Naive thymus-derived CD8-positive, alpha-beta T cell (primary cell): ENCODE results near the gene MVB12B. TPM values are rescaled to one million over a fixed set of nuclear protein-coding genes. Genes with fewer than 3 reads are reported as not detected.
A peak's percentile ranks its signal among the peaks of the same experiment; 100 is the strongest.

ENCODE experiments used
- ATAC-seq, 2 donors: fragments of 150-1000 bp; cut with Tn5 transposase in 1 of 2; sonication (Bioruptor Pico), chemical (Tn5 transposase) in 1 of 2; 1 replicate in 1 of 2; 2 replicates in 1 of 2; pipeline ENCODE4 v1.10.0; 2021; ENCODE audit warnings: mild to moderate bottlenecking in 2 of 2, moderate library complexity in 2 of 2
- POLR2A ChIA-PET: fragments of 350-600 bp; sonication (Branson Sonifier 250); formaldehyde crosslinking; loops from one replicate; lab custom pipeline; 2021; ENCODE audit warnings: antibody characterized with exemption; lab: Charles Lee
- DNase-seq, 10 donors: peaks; one replicate each; pipeline versions ENCODE4 v3.0.0 to v3.0.0-alpha.2; 2020 to 2022
- H3K27ac Mint-ChIP-seq, 10 donors: one replicate each; pipeline ENCODE4 v1.8.0; 2020 to 2022; ENCODE audit warnings: mild to moderate bottlenecking in 10 of 10, mixed read lengths in 10 of 10, moderate library complexity in 4 of 10, inconsistent platforms in 1 of 10
- H3K27me3 Mint-ChIP-seq, 5 donors: one replicate each; pipeline ENCODE4 v1.8.0; 2021 to 2022; ENCODE audit warnings: mixed read lengths in 5 of 5
- H3K36me3 Mint-ChIP-seq, 3 donors: one replicate each; pipeline ENCODE4 v1.8.0; 2020 to 2022; ENCODE audit warnings: mixed read lengths in 3 of 3, mild to moderate bottlenecking in 2 of 3, inconsistent platforms in 1 of 3
- H3K4me1 Mint-ChIP-seq, 4 donors: one replicate each; pipeline ENCODE4 v1.8.0; 2021 to 2022; ENCODE audit warnings: mixed read lengths in 4 of 4
- H3K4me3 Mint-ChIP-seq, 10 donors: one replicate each; pipeline ENCODE4 v1.8.0; 2020 to 2022; ENCODE audit warnings: mild to moderate bottlenecking in 10 of 10, mixed read lengths in 10 of 10, moderate library complexity in 6 of 10, inconsistent platforms in 1 of 10
- H3K9me3 Mint-ChIP-seq, 9 donors: one replicate each; pipeline ENCODE4 v1.8.0; 2020 to 2022; ENCODE audit warnings: mixed read lengths in 9 of 9, mild to moderate bottlenecking in 3 of 9, inconsistent platforms in 1 of 9, moderate library complexity in 1 of 9
- polyA plus RNA-seq, 3 donors: library from polyadenylated mRNA; unstranded; fragments of 300-500 nt; fragmentation: Illumina TruSeq; gene quantifications; one replicate each; pipeline ENCODE4 v1.2.3, GENCODE V29; 2021
- total RNA-seq, 8 experiments: library from RNA in 2 of 8; stranded (reverse) in 2 of 8; gene quantifications; one replicate each; pipeline ENCODE4 v1.2.3 and lab custom pipeline; 2021 to 2026

The MVB12B gene
- total and polyA plus RNA-seq, 5 experiments from 2014 or later: 7.2 to 28.6 (median 12.5) TPM

- POLR2A ChIA-PET: interaction anchor here (0.8 to 2.0 kb wide), 4 partner anchors 15 to 171 kb away, joined by 3 to 6 read pairs (median 5); no protein-coding TSS in a partner anchor
- peaks cover 0 to 3% (median 0%) of the 10 kb centered on the region in 5 donors for H3K27me3 Mint-ChIP-seq
- no peaks in the 10 kb centered on the region for H3K9me3 Mint-ChIP-seq
- DNase-seq (no peak), ATAC-seq (no peak)
- peaks cover 0 to 22% (median 10%) of the 10 kb centered on the region in 4 donors for H3K4me1 Mint-ChIP-seq
- H3K27ac Mint-ChIP-seq: peak overlapping the region in 2 of 10 donors; percentile 15 to 66
- peaks cover 0 to 6% (median 2%) of the 10 kb centered on the region in 3 donors for H3K36me3 Mint-ChIP-seq
- peak overlapping the region in 2 of 10 donors; percentile 46 to 57 for H3K4me3 Mint-ChIP-seq
These were observed 163.1 kb downstream of the MVB12B start for GRCh38 chr9:126489581-126490213.

- peaks cover 0 to 22% (median 10%) of the 10 kb centered on the region in 4 donors for H3K4me1 Mint-ChIP-seq
- DNase-seq (no peak), ATAC-seq (peak; percentile 42 to 47)
- peak overlapping the region in 4 of 10 donors; percentile 13 to 66 (median 14) for H3K27ac Mint-ChIP-seq
- POLR2A ChIA-PET: interaction anchor here (0.8 to 2.0 kb wide), 7 partner anchors 8 to 172 kb away, joined by 3 to 6 read pairs (median 5); no protein-coding TSS in a partner anchor
- H3K27me3 Mint-ChIP-seq: peaks cover 0 to 3% (median 0%) of the 10 kb centered on the region in 5 donors
- peak overlapping the region in 9 of 10 donors; percentile 21 to 66 (median 48) for H3K4me3 Mint-ChIP-seq
- no peaks in the 10 kb centered on the region for H3K9me3 Mint-ChIP-seq
- peaks cover 0 to 6% (median 2%) of the 10 kb centered on the region in 3 donors for H3K36me3 Mint-ChIP-seq
These were observed 163.6 kb downstream of the MVB12B start for GRCh38 chr9:126490214-126490631.

DNA sequence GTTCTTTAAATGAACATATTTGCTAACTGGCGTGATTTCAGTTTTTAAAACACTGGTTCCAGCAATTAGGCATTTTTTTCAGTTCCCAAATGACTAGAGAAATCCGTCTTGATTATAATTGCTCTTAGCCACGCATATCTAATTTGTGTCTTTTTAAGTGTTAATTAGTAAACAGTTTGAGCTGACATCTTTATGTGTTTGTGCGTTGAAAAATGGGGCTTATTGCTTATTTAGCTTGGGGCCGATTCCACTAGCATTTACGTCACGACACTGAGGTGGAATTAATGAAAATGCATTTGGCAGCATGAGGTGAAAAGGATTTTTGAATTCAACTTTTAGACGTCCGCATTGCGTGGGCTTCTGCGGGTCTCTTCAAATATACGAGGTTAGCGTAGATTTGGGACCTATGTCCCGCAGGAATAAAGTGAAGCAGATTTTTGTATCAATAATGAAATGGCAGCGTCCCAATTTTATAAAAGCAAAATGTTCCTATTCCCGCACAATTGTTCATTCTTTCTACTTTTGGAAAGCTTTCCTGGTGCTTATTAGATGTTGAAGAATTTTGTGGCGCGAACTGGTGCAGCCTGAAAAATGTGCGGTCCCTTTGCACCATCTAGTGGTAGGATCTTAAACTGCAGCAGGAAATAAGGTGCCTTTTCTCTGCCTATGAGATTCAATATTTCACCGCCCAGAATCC lies 164.4 kb downstream of the MVB12B start:
- peaks cover 0 to 11% (median 0%) of the 10 kb centered on the region in 3 donors for H3K36me3 Mint-ChIP-seq
- peak; percentile 55 to 76 for ATAC-seq
- H3K9me3 Mint-ChIP-seq: no peaks in the 10 kb centered on the region
- no peak overlapping the region for H3K27ac Mint-ChIP-seq
- DNase-seq: peak in 9 of 10 donors; percentile 16 to 82 (median 60)
- peaks cover 0 to 18% (median 7%) of the 10 kb centered on the region in 4 donors for H3K4me1 Mint-ChIP-seq
- POLR2A ChIA-PET: interaction anchor here (0.9 to 2.0 kb wide), 8 partner anchors 9 to 173 kb away, joined by 3 to 6 read pairs (median 4); no protein-coding TSS in a partner anchor
- H3K4me3 Mint-ChIP-seq: peak overlapping the region in 3 of 10 donors; percentile 10 to 50 (median 46)
- peaks cover 0 to 3% (median 0%) of the 10 kb centered on the region in 5 donors for H3K27me3 Mint-ChIP-seq

- H3K27ac Mint-ChIP-seq: no peak overlapping the region
- POLR2A ChIA-PET: interaction anchor here (0.9 to 1.5 kb wide), 4 partner anchors 17 to 173 kb away, joined by 3 to 5 read pairs (median 4); no protein-coding TSS in a partner anchor
- peaks cover 0 to 3% (median 0%) of the 10 kb centered on the region in 5 donors for H3K27me3 Mint-ChIP-seq
- H3K4me1 Mint-ChIP-seq: peaks cover 0 to 16% (median 6%) of the 10 kb centered on the region in 4 donors
- peak overlapping the region in 1 of 10 donors; percentile 37 for H3K4me3 Mint-ChIP-seq
- ATAC-seq (no peak), DNase-seq (no peak)
- H3K9me3 Mint-ChIP-seq: no peaks in the 10 kb centered on the region
- H3K36me3 Mint-ChIP-seq: peaks cover 0 to 9% (median 0%) of the 10 kb centered on the region in 3 donors
These were observed 164.9 kb downstream of the MVB12B start for GRCh38 chr9:126491568-126491879.

- H3K36me3 Mint-ChIP-seq: peaks cover 0 to 8% (median 0%) of the 10 kb centered on the region in 3 donors
- POLR2A ChIA-PET: interaction anchor here (0.9 to 1.2 kb wide), 3 partner anchors 18 to 174 kb away, joined by 3 to 4 read pairs (median 3); no protein-coding TSS in a partner anchor
- peak in 1 of 10 donors; percentile 41 for DNase-seq
- peaks cover 0 to 16% (median 6%) of the 10 kb centered on the region in 4 donors for H3K4me1 Mint-ChIP-seq
- peak overlapping the region in 2 of 10 donors; percentile 6 to 63 for H3K27ac Mint-ChIP-seq
- peaks cover 0 to 3% (median 0%) of the 10 kb centered on the region in 5 donors for H3K27me3 Mint-ChIP-seq
- no peak overlapping the region for H3K4me3 Mint-ChIP-seq
- H3K9me3 Mint-ChIP-seq: no peaks in the 10 kb centered on the region
- ATAC-seq: no peak
These were observed 165.3 kb downstream of the MVB12B start for GRCh38 chr9:126491949-126492348.

DNA sequence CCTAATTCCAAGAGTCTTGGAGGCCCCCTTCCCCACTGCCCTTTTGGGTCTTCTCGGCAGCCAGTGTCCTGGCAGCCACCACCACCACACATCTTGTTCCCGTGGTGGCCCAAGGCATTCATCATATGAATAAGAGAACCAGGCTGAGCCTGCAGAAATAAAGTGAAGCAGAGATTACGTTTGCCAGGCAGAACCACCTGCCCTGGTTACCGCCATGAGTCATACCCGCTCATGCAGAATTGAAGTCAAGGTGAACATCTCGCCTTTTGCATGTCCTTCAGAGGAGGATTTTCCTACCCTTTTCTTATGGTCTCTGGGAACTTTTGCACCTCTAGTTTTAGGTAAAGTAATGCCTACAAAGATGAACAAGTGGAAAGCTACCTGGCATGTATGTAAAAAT lies 167.6 kb downstream of the MVB12B start:
- Mint-ChIP-seq H3K9me3 (no peaks in the 10 kb centered on the region), H3K27me3 (peaks cover 0 to 3% (median 0%) of the 10 kb centered on the region in 5 donors), H3K4me1 (peaks cover 3 to 18% (median 11%) of the 10 kb centered on the region in 4 donors), H3K4me3 (no peak overlapping the region), H3K36me3 (peaks cover 0 to 4% (median 0%) of the 10 kb centered on the region in 3 donors), H3K27ac (no peak overlapping the region)
- ATAC-seq (no peak), DNase-seq (peak in 1 of 10 donors; percentile 10)
- POLR2A ChIA-PET: no interaction called here

DNA sequence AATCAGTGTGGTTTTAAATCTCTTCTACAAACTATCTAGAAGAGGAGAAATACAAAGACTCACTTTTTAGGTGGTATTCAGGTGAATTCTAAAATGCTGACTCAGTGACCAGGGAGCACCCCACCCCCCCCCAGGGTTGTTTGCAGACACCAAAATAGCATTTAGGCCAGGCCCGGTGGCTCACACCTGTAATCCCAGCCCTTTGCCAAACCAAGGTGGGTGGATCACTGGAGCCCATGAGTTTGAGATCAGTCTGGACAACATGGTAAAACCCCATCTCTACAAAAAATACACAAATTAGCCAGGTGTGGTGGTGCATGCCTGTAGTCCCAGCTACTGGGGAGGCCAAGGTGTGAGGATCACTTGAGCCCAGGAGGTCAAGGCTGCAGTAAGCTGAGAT lies 168.1 kb downstream of the MVB12B start:
- Mint-ChIP-seq H3K27me3 (peaks cover 0 to 3% (median 0%) of the 10 kb centered on the region in 5 donors), H3K4me1 (peaks cover 4 to 21% (median 14%) of the 10 kb centered on the region in 4 donors), H3K36me3 (peaks cover 0 to 4% (median 0%) of the 10 kb centered on the region in 3 donors), H3K4me3 (no peak overlapping the region), H3K27ac (no peak overlapping the region), H3K9me3 (no peaks in the 10 kb centered on the region)
- DNase-seq (peak in 1 of 10 donors; percentile 16), ATAC-seq (no peak)
- POLR2A ChIA-PET: no interaction called here

DNA sequence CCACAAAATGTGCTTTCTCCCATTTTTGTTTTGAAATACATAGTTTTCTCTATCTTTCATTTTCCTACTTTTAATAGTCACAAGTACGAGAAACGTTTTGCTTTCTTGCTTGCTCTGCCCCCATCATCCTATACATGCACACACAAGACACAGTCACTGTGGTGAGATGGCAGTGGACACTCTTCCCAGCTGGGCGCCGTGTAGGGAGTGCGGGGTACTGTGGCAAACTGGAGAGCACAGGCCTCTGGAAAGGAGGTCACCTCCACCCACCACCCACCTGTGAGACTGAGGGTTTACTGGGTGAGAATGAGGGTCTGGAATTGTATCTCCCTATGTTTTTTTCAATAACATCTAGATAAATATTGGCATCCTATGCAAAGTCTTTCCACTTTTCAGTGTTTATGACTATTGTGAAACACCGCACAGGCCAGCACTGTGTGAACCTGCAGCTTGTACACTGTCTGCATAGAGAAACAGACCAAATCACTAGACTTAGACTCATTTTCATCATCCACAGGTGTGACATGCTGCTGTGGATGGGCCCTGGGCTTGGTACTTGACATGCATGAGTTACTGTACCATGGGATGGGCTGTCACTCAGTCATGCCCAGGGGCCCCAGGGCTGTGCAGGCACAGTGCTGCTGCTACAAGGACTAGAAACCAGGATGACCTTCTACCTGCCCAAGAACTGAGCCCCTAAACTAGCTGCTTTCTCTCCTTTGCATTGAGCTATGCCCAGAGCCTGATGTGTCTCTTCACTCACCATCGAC lies 169.0 kb downstream of the MVB12B start:
- H3K36me3 Mint-ChIP-seq: peaks cover 0 to 4% (median 0%) of the 10 kb centered on the region in 3 donors

GRCh38 chr9:126496181-126496576 lies 169.6 kb downstream of the MVB12B start:
- Mint-ChIP-seq H3K4me1 (peaks cover 12 to 24% (median 16%) of the 10 kb centered on the region in 4 donors), H3K27ac (no peak overlapping the region), H3K27me3 (peaks cover 0 to 8% (median 0%) of the 10 kb centered on the region in 5 donors), H3K9me3 (no peaks in the 10 kb centered on the region), H3K4me3 (no peak overlapping the region), H3K36me3 (peaks cover 0 to 4% (median 0%) of the 10 kb centered on the region in 3 donors)
- ATAC-seq: no peak
- POLR2A ChIA-PET: no interaction called here
- DNase-seq: no peak

More for the DNA sequence above, 169.0 kb downstream of the MVB12B start:
- Mint-ChIP-seq H3K4me1 (peaks cover 8 to 19% (median 17%) of the 10 kb centered on the region in 4 donors), H3K4me3 (no peak overlapping the region), H3K9me3 (no peaks in the 10 kb centered on the region), H3K27ac (no peak overlapping the region), H3K27me3 (peaks cover 0 to 5% (median 0%) of the 10 kb centered on the region in 5 donors)
- DNase-seq (peak in 1 of 10 donors; percentile 48), ATAC-seq (no peak)
- POLR2A ChIA-PET: no interaction called here

DNA sequence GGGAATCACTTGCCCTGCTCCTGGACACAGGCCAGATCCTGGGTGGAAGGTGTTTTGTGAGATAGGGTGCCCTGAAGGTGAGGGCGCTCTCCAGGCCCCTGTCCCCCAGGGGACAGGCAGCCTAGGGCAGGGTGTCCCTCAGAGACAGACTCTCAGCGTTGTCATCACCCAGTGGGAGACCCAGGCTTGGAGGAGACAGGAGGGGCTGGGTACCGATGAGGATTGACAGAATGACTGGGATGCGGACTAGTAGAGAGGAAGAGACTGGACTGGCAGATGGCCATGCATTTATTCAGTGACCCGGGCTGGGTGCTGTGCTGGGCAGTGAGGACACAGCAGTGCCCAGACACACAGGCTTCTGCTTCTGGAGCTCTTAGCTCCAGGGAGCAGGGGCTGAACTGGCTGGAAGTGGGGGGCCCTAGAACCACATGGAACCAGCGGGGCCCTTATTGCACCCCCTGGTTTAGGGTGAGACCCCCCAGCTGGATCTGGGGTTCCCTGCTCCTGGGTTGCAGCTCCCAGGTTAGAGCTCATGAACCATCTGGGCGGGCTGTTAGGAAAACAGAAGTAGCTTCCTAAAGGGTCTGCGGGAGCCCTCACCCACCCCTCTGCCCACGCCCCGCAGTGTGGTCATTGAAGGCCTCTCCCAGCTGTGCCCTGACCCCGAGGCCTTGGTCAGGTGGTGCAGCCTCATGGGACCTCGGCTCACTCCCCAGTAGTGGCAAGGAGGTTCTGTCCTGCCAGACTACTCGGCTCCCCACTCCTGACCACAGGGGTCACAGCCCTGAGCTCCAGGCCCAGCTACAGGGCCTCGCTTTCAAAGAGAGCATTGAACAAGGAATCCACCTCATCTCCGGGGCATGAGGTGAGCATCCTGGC lies 170.4 kb downstream of the MVB12B start:
- POLR2A ChIA-PET: no interaction called here
- Mint-ChIP-seq H3K27me3 (peaks cover 0 to 8% (median 0%) of the 10 kb centered on the region in 5 donors), H3K9me3 (no peaks in the 10 kb centered on the region), H3K4me1 (peaks cover 12 to 24% (median 15%) of the 10 kb centered on the region in 4 donors), H3K27ac (no peak overlapping the region), H3K36me3 (peaks cover 0 to 4% (median 0%) of the 10 kb centered on the region in 3 donors), H3K4me3 (peak overlapping the region in 1 of 10 donors; percentile 22)
- no peak for ATAC-seq
- peak in 1 of 10 donors; percentile 10 for DNase-seq
